DMS53 treated with DMSO at 0.1 percent for 48 hours (cell line): ENCODE results near the gene U2AF2.

Source experiments
- DNase-seq: peaks from one replicate; lab custom pipeline; 2025; ENCODE audit not compliant: unreplicated experiment; lab: John Stamatoyannopoulos, UW

The U2AF2 gene

DNA sequence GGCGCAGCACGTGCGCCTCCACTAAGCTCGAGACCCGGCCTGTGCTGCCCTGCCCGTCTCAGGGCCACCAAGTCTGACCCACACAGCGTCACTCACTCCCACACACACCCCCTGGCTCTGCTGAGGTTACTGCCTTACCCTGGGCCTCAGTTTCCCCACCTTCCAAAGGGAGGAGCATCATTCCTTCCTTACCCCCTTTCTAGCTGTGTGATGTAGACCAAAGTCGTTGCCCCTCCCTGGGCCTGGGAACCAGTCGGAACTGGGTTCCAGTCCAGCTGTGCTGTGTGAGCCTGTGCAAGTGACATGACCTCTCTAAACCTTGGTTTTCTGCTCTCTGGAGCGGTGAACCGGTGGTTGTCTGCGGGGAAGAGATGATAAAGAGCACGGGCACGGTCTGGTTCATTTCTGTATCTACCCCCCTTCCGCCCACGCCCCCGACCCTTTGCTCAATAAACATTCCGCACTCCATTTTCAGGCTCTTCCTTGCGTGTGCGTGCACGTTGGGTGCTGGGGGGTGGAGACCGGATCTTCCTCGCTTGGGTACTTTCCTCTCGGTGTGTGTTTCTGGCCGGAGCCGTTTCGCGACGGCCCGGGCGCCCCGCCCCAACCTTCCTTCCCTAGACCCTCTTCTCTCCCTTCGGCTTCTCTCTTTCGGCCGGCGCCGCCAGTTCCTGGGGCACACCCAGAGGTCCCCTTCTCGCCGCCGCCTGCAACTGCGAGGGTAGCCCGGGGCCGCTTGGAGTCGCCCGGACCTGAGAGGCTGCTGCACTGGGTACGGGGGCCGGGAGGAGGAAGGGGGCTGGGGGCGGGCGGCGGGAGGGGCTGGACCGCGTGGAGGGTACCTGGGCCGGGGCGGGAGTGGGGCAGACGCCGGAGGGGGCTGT lies 11.6 kb upstream of the U2AF2 start, which contains the start of gene ZNF581:
TSS of gene ZNF581 (plus strand) at position 647 of the 884 bp plus-strand sequence. CDS start 923 bp downstream, outside the sequence.
- DNase-seq = peak; percentile 71

DNA sequence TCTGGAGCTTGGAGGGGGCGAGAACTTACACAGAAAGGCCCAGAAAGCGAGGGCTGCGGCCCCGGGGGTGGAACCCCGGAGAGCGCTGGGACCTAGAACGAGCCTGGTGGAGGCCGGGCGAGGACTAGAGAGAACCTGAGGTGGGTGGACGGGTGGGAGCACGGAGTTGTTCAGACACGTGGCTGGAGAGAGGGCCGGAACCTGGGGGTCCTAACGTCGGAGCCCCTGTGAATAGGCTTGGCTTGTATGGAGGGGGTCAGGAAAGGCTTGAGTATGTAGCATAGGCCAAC lies 11.0 kb upstream of the U2AF2 start:
- DNase-seq = no peak

DNA sequence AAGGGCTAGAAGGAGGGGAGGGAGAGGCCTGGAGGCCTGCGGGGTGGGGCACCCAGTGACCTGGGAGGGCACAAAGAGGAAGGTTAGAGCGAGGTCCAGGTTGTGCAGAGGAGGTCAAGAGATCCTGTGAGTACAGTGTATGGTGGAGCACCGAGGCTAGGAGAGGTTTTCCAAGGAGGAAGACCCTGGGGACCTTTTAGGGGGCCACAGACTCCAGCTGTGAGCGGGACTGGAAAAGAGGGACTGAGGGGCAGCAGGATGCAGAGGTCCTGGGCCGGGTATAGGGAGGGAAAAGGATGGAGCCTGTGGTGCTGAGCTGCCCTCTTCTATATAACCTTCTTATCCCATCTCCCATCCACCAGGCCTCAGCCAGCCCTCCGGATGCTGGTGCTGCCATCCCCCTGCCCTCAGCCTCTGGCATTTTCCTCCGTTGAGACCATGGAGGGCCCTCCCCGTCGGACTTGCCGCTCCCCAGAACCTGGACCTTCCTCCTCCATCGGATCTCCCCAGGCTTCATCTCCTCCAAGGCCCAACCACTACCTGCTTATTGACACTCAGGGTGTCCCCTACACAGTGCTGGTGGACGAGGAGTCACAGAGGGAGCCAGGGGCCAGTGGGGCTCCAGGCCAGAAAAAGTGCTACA lies 10.5 kb upstream of the U2AF2 start:
- DNase-seq = no peak

DNA sequence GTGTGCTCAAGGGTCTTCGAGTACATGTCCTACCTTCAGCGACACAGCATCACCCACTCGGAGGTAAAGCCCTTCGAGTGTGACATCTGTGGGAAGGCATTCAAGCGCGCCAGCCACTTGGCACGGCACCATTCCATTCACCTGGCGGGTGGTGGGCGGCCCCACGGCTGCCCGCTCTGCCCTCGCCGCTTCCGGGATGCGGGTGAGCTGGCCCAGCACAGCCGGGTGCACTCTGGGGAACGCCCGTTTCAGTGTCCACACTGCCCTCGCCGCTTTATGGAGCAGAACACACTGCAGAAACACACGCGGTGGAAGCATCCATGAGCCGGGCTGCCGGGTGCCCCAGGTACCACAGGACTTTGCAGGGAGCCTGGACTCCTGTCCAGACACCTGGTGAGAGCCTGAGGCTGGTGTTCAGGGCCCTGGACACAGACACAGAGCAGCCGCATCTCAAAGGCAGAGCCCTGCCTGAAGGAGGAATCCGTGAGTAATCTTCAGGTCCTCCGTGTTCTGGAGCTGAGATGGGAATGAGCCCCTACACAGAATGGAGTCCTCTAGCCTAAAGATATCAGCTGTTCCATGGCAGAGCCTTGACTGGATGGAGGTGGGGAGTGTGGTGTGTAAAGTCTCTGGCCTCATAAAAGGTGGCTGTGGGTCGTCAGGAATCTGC lies 9.9 kb upstream of the U2AF2 start:
- no peak for DNase-seq

DNA sequence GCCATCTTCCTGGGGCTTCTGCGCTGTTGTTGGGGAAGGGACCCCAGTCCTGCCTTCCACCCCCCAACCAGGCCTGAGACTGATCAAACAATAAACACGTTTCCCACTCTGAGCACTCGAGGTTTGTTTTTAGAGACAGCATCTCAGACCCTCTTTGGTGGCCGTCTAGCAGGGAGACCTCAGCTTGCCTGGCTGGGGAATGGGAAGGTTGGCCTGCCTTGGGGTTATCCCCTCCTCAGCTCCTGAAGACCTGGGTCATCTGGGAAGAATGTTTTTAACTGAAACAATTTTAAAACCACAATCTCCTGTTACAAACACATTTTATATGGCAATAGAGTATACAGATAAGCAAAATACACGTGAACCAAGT lies 9.3 kb upstream of the U2AF2 start:
- no peak for DNase-seq

DNA sequence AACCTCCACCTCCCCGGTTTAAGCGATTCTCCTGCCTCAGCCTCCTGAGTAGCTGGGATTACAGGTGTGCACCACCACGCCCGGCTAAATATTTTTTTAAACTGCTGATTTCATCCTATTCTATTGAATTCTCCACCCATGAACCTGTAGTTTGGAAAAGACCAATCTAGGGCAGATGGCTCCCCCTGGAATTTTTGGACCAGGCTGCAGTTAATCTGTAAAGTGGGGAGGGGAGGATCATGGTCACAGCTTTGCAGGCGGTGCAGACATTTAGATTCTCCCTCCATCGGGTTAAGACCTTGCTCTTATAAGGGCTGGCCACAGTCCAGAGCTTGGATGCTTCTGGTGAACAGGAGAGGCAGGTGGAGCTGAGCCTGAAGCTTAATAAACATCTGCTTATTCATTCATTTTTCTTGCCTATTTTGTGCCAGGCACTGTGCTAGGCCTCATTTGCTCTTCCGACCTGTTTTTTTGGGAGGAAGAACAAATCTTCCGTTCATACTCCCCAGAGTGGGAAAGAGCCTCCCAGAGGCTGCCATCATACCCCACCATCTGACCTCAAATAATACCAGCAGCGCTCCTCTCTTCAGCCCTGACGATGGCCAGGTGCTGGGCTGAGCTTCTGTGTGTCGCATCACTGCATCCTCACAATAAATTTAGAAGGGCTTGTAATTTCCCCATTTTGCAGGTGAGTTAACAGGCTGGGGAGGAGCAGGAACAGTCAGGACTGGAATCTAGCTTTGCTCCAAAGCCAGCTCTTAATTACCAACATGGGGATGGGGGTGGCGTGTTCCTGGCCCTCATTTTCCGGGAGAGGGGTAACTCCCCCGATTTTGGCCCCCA lies 7.7 kb upstream of the U2AF2 start:
- peak; percentile 24 for DNase-seq

DNA sequence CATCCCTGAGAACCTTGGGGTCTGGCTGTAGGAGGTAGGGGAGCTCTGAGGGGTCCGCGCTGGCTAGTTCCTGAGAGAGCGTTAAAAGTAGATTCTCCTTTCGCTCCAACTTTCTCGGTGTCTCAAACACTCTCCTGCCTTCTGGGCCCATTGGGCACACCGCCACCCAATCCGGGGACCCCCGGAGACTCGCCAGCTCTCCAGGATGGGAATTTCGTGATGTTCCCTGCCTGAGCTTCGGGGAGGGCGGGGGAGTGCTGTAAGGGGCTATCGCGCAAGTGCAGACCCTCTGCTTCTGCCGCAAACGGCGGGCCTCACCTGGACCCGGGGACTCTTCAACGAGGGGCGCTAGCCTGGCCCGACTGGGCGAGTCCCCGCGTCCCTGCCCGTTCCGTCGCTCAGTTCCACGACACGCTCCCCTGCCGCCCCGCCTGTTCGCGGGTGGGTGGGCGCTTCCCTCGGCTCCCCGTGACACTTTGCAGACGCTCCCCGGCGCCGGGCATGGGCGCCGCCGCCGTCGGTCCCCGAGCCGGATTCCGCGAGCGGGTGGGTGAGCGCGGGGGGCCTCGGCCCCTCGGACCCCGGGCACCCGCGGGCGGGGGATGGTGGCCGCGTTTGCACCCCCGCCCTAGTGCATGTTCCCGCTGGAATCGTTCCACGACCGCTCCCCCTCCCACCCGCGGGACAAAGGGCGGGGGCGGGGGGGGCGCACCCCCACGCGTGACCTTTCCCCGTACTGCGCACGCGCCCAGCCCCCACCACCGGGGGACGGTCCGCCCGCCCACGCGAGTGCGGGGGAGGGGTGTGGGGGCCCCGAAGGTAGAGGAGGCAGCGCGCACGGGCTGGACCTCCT lies 6.9 kb upstream of the U2AF2 start, which contains the start of gene CCDC106:
TSS of gene CCDC106 (plus strand) at position 481 of the 853 bp plus-strand sequence. CDS start 835 bp downstream, outside the sequence.
- peak; percentile 54 for DNase-seq

DNA sequence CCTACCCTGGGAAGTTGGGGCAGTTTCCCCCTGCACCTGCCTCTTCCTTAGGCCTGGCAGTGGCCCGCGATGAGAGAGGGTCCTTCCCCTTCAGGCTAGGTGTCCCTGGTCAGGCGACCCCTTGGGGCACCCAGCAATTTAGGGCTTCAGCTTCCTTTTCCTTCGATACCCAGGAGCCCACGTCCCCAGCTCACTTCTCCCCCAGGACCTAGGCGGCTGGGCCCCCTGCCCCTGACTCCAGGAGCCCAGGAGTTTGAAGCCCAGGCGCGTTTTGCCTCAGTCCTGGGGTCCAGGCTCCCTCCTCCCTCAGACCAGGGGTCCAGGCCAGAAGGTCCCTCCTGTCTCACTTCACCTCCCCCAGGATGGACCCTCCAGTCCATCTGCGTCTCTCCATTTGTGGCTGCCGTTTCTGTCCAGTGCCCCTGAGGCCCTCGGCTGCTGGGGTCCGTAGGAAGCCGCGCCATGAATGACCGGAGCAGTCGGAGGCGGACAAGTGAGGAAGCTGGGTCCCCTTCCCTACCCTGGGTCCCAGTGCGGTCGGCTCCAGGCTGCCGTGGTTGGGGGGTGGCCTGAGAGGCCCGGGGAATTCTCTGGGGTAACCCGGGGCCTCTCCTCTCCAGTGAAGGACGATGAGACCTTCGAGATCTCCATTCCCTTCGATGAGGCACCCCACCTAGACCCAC lies 6.1 kb upstream of the U2AF2 start:
- DNase-seq = no peak

DNA sequence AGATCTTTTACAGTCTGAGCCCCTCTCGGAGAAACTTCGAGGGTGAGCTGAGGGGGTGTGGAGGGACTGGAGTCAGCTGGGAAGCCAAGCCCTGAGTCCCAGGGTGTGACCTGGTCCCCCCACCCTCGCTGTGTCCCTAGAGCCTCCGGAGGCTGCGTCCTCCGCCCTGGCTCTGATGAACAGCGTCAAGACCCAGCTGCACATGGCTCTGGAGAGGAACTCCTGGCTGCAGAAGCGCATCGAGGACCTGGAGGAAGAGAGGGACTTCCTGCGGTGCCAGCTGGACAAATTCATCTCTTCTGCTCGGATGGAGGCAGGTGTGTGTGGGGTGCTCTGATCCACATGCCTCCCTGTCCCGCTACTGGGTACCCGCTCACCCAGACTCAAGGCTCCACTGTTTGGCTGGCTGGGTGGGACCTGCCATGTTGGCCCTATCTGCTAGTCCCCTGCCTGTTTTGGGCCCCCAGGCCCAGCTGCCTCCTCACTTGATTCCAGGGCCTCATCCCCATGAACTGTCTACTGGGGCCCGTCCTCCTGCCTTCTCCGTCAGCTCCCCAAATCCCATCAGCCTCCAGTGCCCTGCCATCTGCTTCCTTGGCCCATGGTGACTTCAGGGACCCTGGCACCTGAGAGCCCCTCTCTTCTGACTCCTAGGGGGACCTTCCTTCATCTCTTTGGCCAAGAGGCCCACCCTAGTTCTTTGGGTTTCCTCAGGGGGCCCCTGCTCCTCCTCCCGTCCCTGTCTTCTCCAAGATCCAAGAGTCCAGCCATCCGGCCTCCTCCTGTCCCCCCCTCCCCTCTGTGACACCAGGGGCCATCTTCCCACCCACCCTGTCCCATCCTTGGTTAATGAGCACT lies 5.3 kb upstream of the U2AF2 start:
- DNase-seq = no peak

DNA sequence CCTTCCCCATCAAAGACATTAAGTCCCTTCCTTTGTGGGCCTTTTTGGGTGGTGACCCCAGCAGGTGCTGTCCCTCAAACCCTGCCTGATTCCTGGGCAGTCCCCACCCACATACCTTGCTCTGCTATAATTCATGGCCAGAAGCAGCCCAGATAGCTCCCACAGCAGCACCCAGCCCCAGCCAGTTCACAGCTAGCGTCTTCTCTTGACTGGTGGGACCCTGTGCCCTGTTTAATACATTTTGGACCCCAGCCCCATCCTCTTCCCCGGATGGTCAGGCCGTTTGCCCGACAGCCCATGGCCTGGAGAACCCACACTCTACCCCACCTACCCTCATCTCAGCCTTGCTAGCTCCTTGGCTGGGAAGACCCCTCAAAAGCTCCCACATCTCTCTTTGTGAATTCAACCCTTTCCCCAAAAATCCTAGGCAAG lies 4.7 kb upstream of the U2AF2 start:
- no peak for DNase-seq

DNA sequence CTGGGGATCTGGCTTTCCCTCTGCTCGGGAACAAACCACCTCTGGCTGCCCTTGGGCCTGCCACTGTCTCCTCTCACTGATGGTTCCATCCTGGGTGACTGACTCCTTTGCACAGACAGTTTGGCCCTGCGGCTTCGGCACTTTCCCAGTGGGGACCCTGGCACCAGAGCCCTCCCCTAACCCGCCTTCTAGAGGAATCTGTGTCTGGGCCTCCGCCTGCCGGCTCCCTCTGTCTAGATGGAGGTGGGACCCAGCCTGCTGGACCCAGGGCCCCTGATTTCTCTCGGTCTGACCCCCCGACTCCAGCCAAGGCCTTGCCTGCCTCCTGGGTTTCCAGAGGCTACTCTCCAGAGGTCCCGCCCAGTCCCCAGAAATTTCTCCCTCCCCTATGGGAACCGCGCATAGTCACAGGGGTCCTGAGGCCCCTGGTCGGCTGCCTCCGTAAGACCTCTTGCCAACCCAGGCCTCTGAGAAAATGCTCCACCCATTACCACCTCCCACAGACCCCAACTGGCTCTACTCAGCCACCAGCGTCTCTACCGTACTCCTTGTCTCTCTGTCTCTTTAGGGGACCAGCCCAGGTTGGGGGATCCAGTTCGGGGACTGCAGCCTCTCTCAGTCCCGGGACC lies 4.1 kb upstream of the U2AF2 start:
- no peak for DNase-seq

DNA sequence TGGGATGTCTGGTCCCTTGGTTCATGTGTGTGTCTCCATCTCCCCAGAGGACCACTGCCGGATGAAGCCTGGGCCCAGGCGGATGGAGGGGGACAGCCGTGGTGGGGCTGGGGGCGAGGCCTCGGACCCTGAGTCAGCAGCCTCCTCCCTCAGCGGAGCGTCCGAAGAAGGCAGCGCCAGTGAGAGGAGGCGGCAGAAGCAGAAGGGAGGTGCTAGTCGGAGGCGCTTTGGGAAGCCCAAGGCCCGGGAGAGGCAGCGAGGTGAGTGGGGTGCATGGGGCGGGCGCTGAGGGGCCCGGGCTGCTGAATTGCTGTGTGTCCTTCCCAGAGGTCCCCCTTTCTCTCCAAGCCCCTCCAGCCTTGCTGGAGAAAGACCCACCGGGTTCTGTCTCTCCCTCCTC lies 3.6 kb upstream of the U2AF2 start:
- no peak for DNase-seq

DNA sequence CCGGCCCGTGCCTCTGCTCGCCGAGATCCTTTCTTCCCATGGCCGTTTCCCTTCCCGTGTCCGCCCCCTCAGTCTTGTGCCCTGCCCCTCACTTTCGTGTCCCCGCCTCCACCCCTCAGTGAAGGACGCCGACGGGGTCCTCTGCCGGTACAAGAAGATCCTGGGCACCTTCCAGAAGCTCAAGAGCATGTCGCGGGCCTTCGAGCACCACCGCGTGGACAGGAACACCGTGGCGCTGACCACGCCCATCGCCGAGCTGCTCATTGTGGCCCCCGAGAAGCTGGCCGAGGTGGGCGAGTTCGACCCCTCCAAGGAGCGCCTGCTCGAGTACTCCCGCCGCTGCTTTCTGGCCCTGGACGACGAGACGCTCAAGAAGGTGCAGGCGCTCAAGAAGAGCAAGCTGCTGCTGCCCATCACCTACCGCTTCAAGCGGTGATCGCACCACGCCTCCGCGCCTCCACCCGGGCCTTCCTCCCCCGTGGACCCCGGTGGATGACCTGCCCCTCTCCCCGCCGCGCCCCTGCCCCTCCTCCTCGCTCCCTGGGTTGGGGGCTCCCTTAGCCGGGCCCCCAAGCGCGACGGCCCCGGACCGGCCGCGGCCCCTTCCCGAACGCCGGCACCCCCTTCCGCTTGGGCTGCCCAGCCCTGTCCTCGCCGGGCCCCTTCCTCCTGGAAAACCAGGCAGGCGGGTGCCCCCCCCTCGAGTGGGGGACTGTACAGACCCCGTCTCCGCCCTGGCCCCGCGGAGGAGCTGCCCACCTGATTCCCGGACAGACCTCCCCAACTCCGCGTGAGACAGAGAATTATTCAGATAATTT lies 2.3 kb upstream of the U2AF2 start:
- DNase-seq = no peak

DNA sequence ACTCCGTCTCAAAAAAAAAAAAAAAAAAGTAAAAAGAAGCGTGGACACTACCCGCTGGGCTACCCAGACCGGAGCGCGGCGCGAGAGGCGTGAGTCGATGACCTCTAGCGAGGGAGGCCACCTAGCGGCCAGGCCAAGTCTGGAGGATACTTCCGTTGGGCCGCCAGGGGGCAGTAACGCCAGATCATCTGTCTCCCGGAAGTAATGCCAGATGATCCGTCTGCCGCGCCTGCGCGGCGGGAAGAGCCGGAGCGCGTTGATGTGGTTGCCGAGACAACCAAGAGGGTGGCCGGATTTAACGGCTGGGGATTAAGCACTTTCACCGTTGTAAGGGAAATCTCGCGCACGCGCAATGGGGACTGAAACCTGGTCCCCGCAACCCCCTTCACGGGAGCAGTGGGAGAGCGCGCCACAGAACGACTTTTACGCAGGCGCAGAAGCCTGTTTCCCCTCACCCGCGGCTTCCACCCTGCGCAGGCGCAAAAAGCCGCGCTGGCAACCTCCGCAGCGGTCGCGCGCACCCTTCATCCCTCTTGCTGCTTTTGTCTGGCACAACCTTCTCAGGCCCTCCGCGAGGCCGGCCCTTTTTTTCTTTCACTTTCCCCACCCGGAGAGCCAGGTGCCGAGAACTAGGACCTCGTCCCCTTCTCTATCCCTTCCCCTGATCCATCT lies 1.0 kb upstream of the U2AF2 start:
- DNase-seq = peak; percentile 98

DNA sequence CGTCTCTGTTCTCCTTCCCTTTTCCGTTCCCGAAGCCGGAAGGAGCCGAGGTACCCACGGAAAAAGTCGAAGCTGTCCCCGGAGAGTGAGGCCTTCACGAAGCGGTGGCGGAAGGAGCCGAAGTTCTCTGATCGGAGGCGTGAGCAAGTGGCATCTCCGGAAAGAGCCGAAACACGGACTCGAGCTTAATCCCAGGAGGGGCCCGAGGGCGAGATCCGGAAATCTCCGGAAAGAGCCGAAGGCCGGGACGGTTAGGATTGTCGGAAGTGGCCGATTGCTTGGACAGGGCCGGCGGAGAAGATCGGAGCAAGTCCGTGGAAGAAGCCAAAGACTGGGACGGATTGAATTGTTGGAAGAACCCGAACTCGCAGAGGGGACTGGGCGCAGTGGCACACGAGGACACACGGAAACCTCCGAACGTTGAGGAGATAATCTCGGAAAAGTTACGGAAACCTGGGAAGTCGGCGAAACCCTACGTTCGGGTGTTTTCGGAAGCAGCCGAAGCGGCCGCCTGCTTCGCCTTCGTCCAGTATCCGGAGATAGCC lies 440 bp upstream of the U2AF2 start:
- peak; percentile 98 for DNase-seq

DNA sequence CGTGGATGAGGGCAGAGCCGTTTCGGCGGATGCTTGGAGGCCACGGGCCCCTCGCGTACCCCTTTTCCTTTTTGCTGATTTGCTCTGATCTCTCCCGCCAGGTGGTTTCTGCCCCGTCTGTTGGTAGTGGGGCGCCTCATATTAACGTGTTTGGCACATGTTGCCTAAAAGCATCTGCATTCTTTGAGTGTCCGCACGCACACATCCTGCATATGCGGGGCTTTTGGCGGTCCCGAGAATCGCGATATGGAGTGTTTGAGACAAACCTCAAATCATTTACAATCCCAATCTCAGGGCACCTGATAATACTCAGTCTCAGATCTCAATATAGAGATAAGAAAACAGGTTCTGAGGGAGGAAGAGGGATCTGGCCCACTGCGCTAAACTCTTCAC lies 809 bp downstream of the U2AF2 start:
- no peak for DNase-seq
